GM12878 (cell line): ENCODE results near the gene ENOX1. TPM values are rescaled to one million over a fixed set of nuclear protein-coding genes. Genes with fewer than 3 reads are reported as not detected.

Source experiments
- ATAC-seq: fragments of 200-7000 bp; cut with Tn5 transposase; 3 replicates; pipeline ENCODE4 v1.9.1; 2020; ENCODE audit warnings: mild to moderate bottlenecking, moderate library complexity
- BruUV-seq: library from RNA; stranded (reverse); fragments of 400-500 nt; replicated peaks from 2 replicates; lab custom pipeline; 2021; lab: Mats Ljungman, UMichigan
- CTCF ChIA-PET: fragments of 300-600 bp; sonication (Branson Sonifier 250); formaldehyde crosslinking; extraction: SDS; loops from one replicate; lab custom pipeline; 2021; ENCODE audit warnings: inconsistent platforms; lab: Yijun Ruan, JAX
- POLR2A ChIA-PET: fragments of 350-600 bp; formaldehyde crosslinking; extraction: SDS; loops from one replicate; lab custom pipeline; 2021; ENCODE audit warnings: inconsistent platforms; lab: Charles Lee
- RAD21 ChIA-PET: fragments of 300-600 bp; sonication (Branson Sonifier 250); formaldehyde crosslinking; loops from one replicate; lab custom pipeline; 2023; ENCODE audit warnings: antibody characterized with exemption; ENCODE audit not compliant: unreplicated experiment; lab: Charles Lee
- SMC1A ChIA-PET: fragments of 300-600 bp; sonication (Branson Sonifier 250); formaldehyde crosslinking; loops from one replicate; lab custom pipeline; 2023; ENCODE audit not compliant: unreplicated experiment, uncharacterized antibody; lab: Charles Lee
- DNase-seq: peaks from one replicate; pipeline ENCODE4 v3.0.0-alpha.2; 2011; ENCODE audit warnings: low read depth, low spot score
- FAIRE-seq: peaks from 3 replicates; lab custom pipeline; 2011; peaks lifted over from hg19 to GRCh38; lab: Jason Lieb, UNC
- H2AFZ ChIP-seq: 2 replicates; pipeline ENCODE4 v1.6.0; 2011; ENCODE audit warnings: low read depth, low read length, control low read depth; ENCODE audit not compliant: control insufficient read depth
- H3K27ac ChIP-seq: 2 replicates; pipeline ENCODE4 v1.5.1; 2011; ENCODE audit warnings: control low read depth; ENCODE audit not compliant: control insufficient read depth, insufficient read depth
- H3K27me3 ChIP-seq, 2 experiments: replicated peaks in 1 of 2; 2 replicates each; pipeline versions ENCODE4 v1.6.0 to v1.6.1; 2011; ENCODE audit warnings: low read length in 1 of 2; ENCODE audit not compliant: control insufficient read depth in 2 of 2, insufficient read depth in 2 of 2
- H3K36me3 ChIP-seq, 2 experiments: 2 replicates each; pipeline ENCODE4 v1.5.1; 2011; ENCODE audit warnings: low read length in 1 of 2; ENCODE audit not compliant: control insufficient read depth in 2 of 2, insufficient read depth in 2 of 2
- H3K4me1 ChIP-seq: 2 replicates; pipeline ENCODE4 v1.6.1; 2011; ENCODE audit warnings: mild to moderate bottlenecking, low read length, moderate library complexity, mixed read lengths; ENCODE audit not compliant: control insufficient read depth, insufficient read depth
- H3K4me2 ChIP-seq: 2 replicates; pipeline ENCODE4 v1.6.0; 2011; ENCODE audit warnings: control low read depth; ENCODE audit not compliant: control insufficient read depth, insufficient read depth
- H3K4me3 ChIP-seq: fragments of 200-600 bp; sonication (generic); 2 replicates; pipeline ENCODE4 v1.5.1; 2016
- H3K79me2 ChIP-seq: 2 replicates; pipeline ENCODE4 v1.6.0; 2011; ENCODE audit warnings: low read length; ENCODE audit not compliant: control insufficient read depth, insufficient read depth
- H3K9ac ChIP-seq: 2 replicates; pipeline ENCODE4 v1.8.0; 2011; ENCODE audit warnings: low read length, control low read depth, mixed read lengths; ENCODE audit not compliant: control insufficient read depth, insufficient read depth
- H3K9me3 ChIP-seq: replicated peaks from 3 replicates; pipeline ENCODE4 v1.5.1; 2011; ENCODE audit warnings: mild to moderate bottlenecking, low read length; ENCODE audit not compliant: control insufficient read depth, insufficient read depth
- H4K20me1 ChIP-seq: 2 replicates; pipeline ENCODE4 v1.6.0; 2011; ENCODE audit not compliant: control insufficient read depth, insufficient read depth
- ETV6 ChIP-seq, 2 experiments: fragments of 450-650 bp in 1 of 2; IDR thresholded peaks in 1 of 2; conservative IDR thresholded peaks in 1 of 2; 2 replicates each; pipeline ENCODE4 v1.6.1; 2014; ENCODE audit warnings: antibody characterized with exemption in 1 of 2, borderline replicate concordance in 1 of 2, low read depth in 1 of 2, mild to moderate bottlenecking in 1 of 2, moderate library complexity in 1 of 2
- FOXK2 ChIP-seq: fragments of 450-650 bp; IDR thresholded peaks from 2 replicates; pipeline ENCODE4 v1.6.1; 2017; ENCODE audit warnings: mild to moderate bottlenecking, moderate library complexity
- GATAD2B ChIP-seq: fragments of 450-650 bp; conservative IDR thresholded peaks from 2 replicates; pipeline ENCODE4 v1.6.1; 2017; ENCODE audit warnings: low read depth, mild to moderate bottlenecking, moderate library complexity
- HCFC1 ChIP-seq: fragments of 150-350 bp; IDR thresholded peaks from 2 replicates; pipeline ENCODE4 v1.6.1; 2014; ENCODE audit warnings: low read length
- JUNB ChIP-seq: IDR thresholded peaks from 2 replicates; pipeline ENCODE4 v1.6.1; 2016; ENCODE audit warnings: antibody characterized with exemption, mild to moderate bottlenecking
- PAX8 ChIP-seq: fragments of 450-650 bp; IDR thresholded peaks from 2 replicates; pipeline ENCODE4 v1.6.1; 2017; ENCODE audit warnings: mild to moderate bottlenecking, moderate library complexity
- POLR2AphosphoS5 ChIP-seq: IDR thresholded peaks from 2 replicates; pipeline ENCODE4 v1.6.1; 2011; ENCODE audit warnings: mild to moderate bottlenecking, low read length, inconsistent platforms
- SMARCA5 ChIP-seq: fragments of 450-650 bp; IDR thresholded peaks from 2 replicates; pipeline ENCODE4 v1.6.1; 2017; ENCODE audit warnings: mild to moderate bottlenecking
- SMC3 ChIP-seq: IDR thresholded peaks from 2 replicates; pipeline ENCODE4 v1.6.1; 2011; ENCODE audit warnings: low read length, improper control_type of control experiment, borderline replicate concordance
- SREBF2 ChIP-seq: IDR thresholded peaks from 2 replicates; pipeline ENCODE4 v1.6.1; 2012; ENCODE audit warnings: mild to moderate bottlenecking, low read length
- SUZ12 ChIP-seq: fragments of 200-600 bp; sonication (generic); IDR thresholded peaks from one replicate; pipeline ENCODE4 v1.6.1; 2018; ENCODE audit warnings: antibody characterized with exemption, mild to moderate bottlenecking; ENCODE audit not compliant: unreplicated experiment
- TAF1 ChIP-seq: IDR thresholded peaks from 2 replicates; pipeline ENCODE4 v1.6.1; 2011; ENCODE audit warnings: mild to moderate bottlenecking, low read depth, low read length, borderline replicate concordance
- TARDBP ChIP-seq: IDR thresholded peaks from 2 replicates; pipeline ENCODE4 v1.6.1; 2016; ENCODE audit warnings: borderline replicate concordance
- ZBED1 ChIP-seq: IDR thresholded peaks from 2 replicates; pipeline ENCODE4 v1.6.1; 2016; ENCODE audit warnings: borderline replicate concordance
- ZNF274 ChIP-seq: IDR thresholded peaks from one replicate; pipeline ENCODE4 v1.8.0; 2011; ENCODE audit not compliant: insufficient read length, insufficient read depth
- WGBS: methylation state at CpG from one replicate; pipeline ENCODE4 v1.1.6; 2016; ENCODE audit warnings: low lambda C conversion rate; ENCODE audit not compliant: insufficient replicate concordance, insufficient coverage; ENCODE audit errors: missing lambda C conversion rate; 5-methylcytosine and 5-hydroxymethylcytosine counted together
- in situ Hi-C: fragments of 300-500 bp; cut with MboI; formaldehyde crosslinking; loops from 9 replicates; pipeline ENCODE4 v1.14.3; 2018; ENCODE audit warnings: mixed read lengths
- intact Hi-C: fragments of 100-400 bp; cut with micrococcal nuclease; formaldehyde crosslinking; loops from one replicate; pipeline ENCODE4 v1.14.2; 2022; ENCODE audit not compliant: unreplicated experiment
- polyA plus RNA-seq, 11 experiments: library from polyadenylated mRNA; depleted of rRNA in 4 of 11; unstranded in 6 of 11; stranded (reverse) in 5 of 11; fragments of >200 nt; fragmentation: Nextera tagmentation in 4 of 11; fragmentation: Illumina TruSeq in 1 of 11; extraction: Ambion mirVana in 4 of 11; extraction: Trizol in 1 of 11; gene quantifications; 1 replicate in 1 of 11; 2 replicates in 10 of 11; pipeline versions ENCODE4 v1.2.1 to v1.2.3, GENCODE V29; 2011 to 2016; ENCODE audit warnings: inconsistent platforms in 2 of 11, missing spikeins in 2 of 11, low read depth in 1 of 11
- total RNA-seq, 4 experiments: library from RNA; depleted of rRNA in 3 of 4; stranded (reverse); fragments of >200 nt in 3 of 4; fragmentation: Illumina TruSeq in 1 of 4; extraction: Trizol in 1 of 4; gene quantifications; 2 replicates each; pipeline versions ENCODE4 v1.2.1 to v1.2.3, GENCODE V29; 2013 to 2021
- TF ChIP-seq, protein P1 (sequence below): fragments of 150-350 bp; IDR thresholded peaks from 2 replicates; pipeline ENCODE4 v1.6.1; 2014; ENCODE audit warnings: mild to moderate bottlenecking, low read depth, low read length
- TF ChIP-seq, protein P2 (sequence below): fragments of 450-650 bp; IDR thresholded peaks from 2 replicates; pipeline ENCODE4 v1.6.1; 2017; ENCODE audit warnings: mild to moderate bottlenecking, moderate library complexity
- TF ChIP-seq, protein P3 (sequence below): fragments of 450-650 bp; IDR thresholded peaks from 2 replicates; pipeline ENCODE4 v1.6.1; 2017; ENCODE audit warnings: mild to moderate bottlenecking, moderate library complexity

ENOX1 gene
- total and polyA plus RNA-seq, 10 of the 15 experiments (the other 5 are each of a cell fraction or from before 2014, with no cell fraction given), result 0.11 to 0.26 (median 0.15) TPM

DNA sequence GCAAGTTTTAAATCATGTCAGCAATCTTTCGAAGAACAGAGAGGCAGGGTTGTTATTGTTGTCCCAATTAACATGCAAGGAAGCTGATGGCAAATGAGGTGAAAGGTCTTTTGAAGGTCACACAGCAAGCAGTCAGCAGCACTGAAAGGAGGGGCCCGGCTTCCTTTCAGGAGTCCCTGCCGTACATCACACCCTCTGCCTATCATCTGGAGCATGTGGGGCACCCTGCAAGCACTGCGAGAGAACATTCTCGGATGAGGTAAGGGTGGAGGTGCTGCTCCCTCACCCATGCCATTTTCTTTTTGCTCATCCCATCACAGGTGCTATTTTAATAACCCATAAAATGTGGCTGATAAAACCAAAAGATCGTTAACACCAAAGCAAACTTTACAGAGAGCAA is 111.2 kb downstream of the ENOX1 start:
- Histone ChIP-seq H3K4me3 (no peak overlapping the region), H3K4me1 (peaks cover 15% of the 10 kb centered on the region), H3K9ac (no peak overlapping the region), H3K27me3 (no peaks in the 10 kb centered on the region), H3K27ac (no peak overlapping the region), H2AFZ (no peak overlapping the region), H3K4me2 (peak overlapping the region; percentile 39), H4K20me1 (no peaks in the 10 kb centered on the region), H3K36me3 (no peaks in the 10 kb centered on the region), H3K9me3 (no peaks in the 10 kb centered on the region), H3K79me2 (no peaks in the 10 kb centered on the region)
- POLR2A ChIA-PET, result no interaction called here
- 55% methylated on average over 6 of the region's 6 CpGs for WGBS
- TF ChIP-seq, protein P1, sequence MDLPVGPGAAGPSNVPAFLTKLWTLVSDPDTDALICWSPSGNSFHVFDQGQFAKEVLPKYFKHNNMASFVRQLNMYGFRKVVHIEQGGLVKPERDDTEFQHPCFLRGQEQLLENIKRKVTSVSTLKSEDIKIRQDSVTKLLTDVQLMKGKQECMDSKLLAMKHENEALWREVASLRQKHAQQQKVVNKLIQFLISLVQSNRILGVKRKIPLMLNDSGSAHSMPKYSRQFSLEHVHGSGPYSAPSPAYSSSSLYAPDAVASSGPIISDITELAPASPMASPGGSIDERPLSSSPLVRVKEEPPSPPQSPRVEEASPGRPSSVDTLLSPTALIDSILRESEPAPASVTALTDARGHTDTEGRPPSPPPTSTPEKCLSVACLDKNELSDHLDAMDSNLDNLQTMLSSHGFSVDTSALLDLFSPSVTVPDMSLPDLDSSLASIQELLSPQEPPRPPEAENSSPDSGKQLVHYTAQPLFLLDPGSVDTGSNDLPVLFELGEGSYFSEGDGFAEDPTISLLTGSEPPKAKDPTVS, result no peak
- TF ChIP-seq FOXK2, result no peak
- no peak for TF ChIP-seq POLR2AphosphoS5
- no peak for TF ChIP-seq SREBF2
- no peak for TF ChIP-seq ZNF274
- no peak for TF ChIP-seq SMC3
- TF ChIP-seq JUNB, result no peak
- TF ChIP-seq GATAD2B, result no peak
- TF ChIP-seq TARDBP, result no peak
- no peak for TF ChIP-seq PAX8
- TF ChIP-seq, protein P2, sequence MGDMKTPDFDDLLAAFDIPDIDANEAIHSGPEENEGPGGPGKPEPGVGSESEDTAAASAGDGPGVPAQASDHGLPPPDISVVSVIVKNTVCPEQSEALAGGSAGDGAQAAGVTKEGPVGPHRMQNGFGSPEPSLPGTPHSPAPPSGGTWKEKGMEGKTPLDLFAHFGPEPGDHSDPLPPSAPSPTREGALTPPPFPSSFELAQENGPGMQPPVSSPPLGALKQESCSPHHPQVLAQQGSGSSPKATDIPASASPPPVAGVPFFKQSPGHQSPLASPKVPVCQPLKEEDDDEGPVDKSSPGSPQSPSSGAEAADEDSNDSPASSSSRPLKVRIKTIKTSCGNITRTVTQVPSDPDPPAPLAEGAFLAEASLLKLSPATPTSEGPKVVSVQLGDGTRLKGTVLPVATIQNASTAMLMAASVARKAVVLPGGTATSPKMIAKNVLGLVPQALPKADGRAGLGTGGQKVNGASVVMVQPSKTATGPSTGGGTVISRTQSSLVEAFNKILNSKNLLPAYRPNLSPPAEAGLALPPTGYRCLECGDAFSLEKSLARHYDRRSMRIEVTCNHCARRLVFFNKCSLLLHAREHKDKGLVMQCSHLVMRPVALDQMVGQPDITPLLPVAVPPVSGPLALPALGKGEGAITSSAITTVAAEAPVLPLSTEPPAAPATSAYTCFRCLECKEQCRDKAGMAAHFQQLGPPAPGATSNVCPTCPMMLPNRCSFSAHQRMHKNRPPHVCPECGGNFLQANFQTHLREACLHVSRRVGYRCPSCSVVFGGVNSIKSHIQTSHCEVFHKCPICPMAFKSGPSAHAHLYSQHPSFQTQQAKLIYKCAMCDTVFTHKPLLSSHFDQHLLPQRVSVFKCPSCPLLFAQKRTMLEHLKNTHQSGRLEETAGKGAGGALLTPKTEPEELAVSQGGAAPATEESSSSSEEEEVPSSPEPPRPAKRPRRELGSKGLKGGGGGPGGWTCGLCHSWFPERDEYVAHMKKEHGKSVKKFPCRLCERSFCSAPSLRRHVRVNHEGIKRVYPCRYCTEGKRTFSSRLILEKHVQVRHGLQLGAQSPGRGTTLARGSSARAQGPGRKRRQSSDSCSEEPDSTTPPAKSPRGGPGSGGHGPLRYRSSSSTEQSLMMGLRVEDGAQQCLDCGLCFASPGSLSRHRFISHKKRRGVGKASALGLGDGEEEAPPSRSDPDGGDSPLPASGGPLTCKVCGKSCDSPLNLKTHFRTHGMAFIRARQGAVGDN, result no peak
- no peak for TF ChIP-seq SMARCA5
- no peak for TF ChIP-seq SUZ12
- TF ChIP-seq ETV6 (conservative IDR thresholded peaks at IDR 0.05 in 1 of 2, IDR thresholded peaks at IDR 0.05 in 1 of 2; ENCODE audit: borderline replicate concordance in 1 of 2, low read depth in 1 of 2), result no peak
- no peak for TF ChIP-seq TAF1
- TF ChIP-seq HCFC1, result no peak
- TF ChIP-seq, protein P3, sequence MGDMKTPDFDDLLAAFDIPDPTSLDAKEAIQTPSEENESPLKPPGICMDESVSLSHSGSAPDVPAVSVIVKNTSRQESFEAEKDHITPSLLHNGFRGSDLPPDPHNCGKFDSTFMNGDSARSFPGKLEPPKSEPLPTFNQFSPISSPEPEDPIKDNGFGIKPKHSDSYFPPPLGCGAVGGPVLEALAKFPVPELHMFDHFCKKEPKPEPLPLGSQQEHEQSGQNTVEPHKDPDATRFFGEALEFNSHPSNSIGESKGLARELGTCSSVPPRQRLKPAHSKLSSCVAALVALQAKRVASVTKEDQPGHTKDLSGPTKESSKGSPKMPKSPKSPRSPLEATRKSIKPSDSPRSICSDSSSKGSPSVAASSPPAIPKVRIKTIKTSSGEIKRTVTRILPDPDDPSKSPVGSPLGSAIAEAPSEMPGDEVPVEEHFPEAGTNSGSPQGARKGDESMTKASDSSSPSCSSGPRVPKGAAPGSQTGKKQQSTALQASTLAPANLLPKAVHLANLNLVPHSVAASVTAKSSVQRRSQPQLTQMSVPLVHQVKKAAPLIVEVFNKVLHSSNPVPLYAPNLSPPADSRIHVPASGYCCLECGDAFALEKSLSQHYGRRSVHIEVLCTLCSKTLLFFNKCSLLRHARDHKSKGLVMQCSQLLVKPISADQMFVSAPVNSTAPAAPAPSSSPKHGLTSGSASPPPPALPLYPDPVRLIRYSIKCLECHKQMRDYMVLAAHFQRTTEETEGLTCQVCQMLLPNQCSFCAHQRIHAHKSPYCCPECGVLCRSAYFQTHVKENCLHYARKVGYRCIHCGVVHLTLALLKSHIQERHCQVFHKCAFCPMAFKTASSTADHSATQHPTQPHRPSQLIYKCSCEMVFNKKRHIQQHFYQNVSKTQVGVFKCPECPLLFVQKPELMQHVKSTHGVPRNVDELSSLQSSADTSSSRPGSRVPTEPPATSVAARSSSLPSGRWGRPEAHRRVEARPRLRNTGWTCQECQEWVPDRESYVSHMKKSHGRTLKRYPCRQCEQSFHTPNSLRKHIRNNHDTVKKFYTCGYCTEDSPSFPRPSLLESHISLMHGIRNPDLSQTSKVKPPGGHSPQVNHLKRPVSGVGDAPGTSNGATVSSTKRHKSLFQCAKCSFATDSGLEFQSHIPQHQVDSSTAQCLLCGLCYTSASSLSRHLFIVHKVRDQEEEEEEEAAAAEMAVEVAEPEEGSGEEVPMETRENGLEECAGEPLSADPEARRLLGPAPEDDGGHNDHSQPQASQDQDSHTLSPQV, result no peak
- no peak for TF ChIP-seq ZBED1
- FAIRE-seq (no peak), DNase-seq (no peak), ATAC-seq (peak; percentile 36; the same call in 1 of the 3 replicates)
- RAD21 ChIA-PET, result no interaction called here
- intact Hi-C loops, result no loop called here
- SMC1A ChIA-PET, result interaction anchor here (1.1 kb wide), 1 partner anchor 12 kb away, joined by 4 read pairs; no protein-coding TSS in a partner anchor
- CTCF ChIA-PET, result no interaction called here
- in situ Hi-C loops, result no loop called here
- no TSS peak for BruUV-seq
